Esophagus squamous epithelium (tissue), 5 donors: ENCODE measurements around the gene INTS4. TPM values are rescaled to one million over a fixed set of nuclear protein-coding genes. Genes with fewer than 3 reads are reported as not detected.
"Not testable (repeated sequence)": the region's sequence is repeated elsewhere in the genome, so short reads cannot be mapped to it uniquely, and the experiment has no call there.

ENCODE experiments used
- DNase-seq: peaks from one replicate; lab custom pipeline; 2025; lab: John Stamatoyannopoulos, UW
- H3K27ac ChIP-seq, 4 donors: fragments of 200-600 bp; sonication (generic); one replicate each; pipeline ENCODE4 v1.5.1; 2016 to 2019; ENCODE audit warnings: mild to moderate bottlenecking in 1 of 4
- H3K27me3 ChIP-seq, 4 donors: fragments of 200-600 bp; sonication (generic); 1 replicate in 3 of 4; 2 replicates in 1 of 4; pipeline versions ENCODE4 v1.5.1 to v1.6.0; 2017 to 2021; ENCODE audit warnings: antibody characterized with exemption in 1 of 4
- H3K36me3 ChIP-seq, 3 donors: fragments of 200-600 bp; sonication (generic); one replicate each; pipeline ENCODE4 v1.5.1; 2016 to 2019
- H3K4me1 ChIP-seq, 3 donors: fragments of 200-600 bp; sonication (generic); one replicate each; pipeline ENCODE4 v1.5.1; 2017 to 2019
- H3K4me3 ChIP-seq, 4 donors: fragments of 200-600 bp; sonication (generic); 1 replicate in 3 of 4; 2 replicates in 1 of 4; pipeline ENCODE4 v1.5.1; 2016 to 2019; ENCODE audit warnings: mild to moderate bottlenecking in 2 of 4, moderate library complexity in 1 of 4
- H3K9me3 ChIP-seq, 3 donors: fragments of 200-600 bp; sonication (generic); one replicate each; pipeline ENCODE4 v1.5.1; 2016 to 2019
- POLR2A ChIP-seq, 4 donors: fragments of 450-650 bp; IDR thresholded peaks; one replicate each; pipeline ENCODE4 v1.6.1; 2017; ENCODE audit warnings: antibody characterized with exemption in 4 of 4, mild to moderate bottlenecking in 4 of 4, moderate library complexity in 3 of 4
- WGBS, 2 donors: methylation state at CpG; one replicate each; pipeline ENCODE4 v1.1.5; 2018; 5-methylcytosine and 5-hydroxymethylcytosine counted together
- intact Hi-C: fragments of 100-400 bp; cut with DNase I; formaldehyde crosslinking; loops from one replicate; pipeline ENCODE4 v1.15.0; 2022
- total RNA-seq, 4 donors: library from RNA; depleted of rRNA; stranded (reverse); fragments of >200 nt; gene quantifications; one replicate each; pipeline ENCODE4 v1.1.0, GENCODE V29; 2016
- TF ChIP-seq, protein P1 (sequence below), 6 experiments: fragments of 450-650 bp in 4 of 6; fragments of 200-600 bp in 2 of 6; sonication (generic) in 2 of 6; IDR thresholded peaks; one replicate each; pipeline ENCODE4 v1.5.1; 2016 to 2019; ENCODE audit warnings: antibody characterized with exemption in 6 of 6, mild to moderate bottlenecking in 4 of 6, moderate library complexity in 4 of 6
- donor health status: DM: yes; HTN: yes; CAD: no.

Gene INTS4
- total RNA-seq, 4 donors from 2014 or later = 12.8 to 21.9 (median 17.9) TPM

DNA sequence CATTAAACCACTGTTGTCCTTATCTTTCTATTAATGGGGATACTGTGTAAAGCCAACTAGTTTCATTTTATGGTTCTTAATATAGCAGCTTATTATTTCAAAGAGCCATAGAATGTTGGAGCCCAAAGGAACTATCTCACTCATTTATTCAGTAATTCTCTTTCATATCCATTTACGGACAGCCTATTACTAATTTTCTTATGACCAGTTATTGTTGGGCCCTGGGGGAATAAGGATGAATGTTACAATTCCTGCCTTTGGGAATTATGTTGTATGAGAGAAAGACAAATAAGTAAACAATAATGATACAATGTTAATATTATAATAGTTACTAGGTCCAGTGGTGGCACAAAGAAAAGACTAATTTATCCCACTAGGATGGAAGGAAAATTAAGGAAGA lies 121.1 kb downstream of the INTS4 start:
- H3K4me3 ChIP-seq = no peak overlapping the region
- TF ChIP-seq POLR2A (IDR thresholded peaks at IDR 0.05) = no peak
- TF ChIP-seq, protein P1, sequence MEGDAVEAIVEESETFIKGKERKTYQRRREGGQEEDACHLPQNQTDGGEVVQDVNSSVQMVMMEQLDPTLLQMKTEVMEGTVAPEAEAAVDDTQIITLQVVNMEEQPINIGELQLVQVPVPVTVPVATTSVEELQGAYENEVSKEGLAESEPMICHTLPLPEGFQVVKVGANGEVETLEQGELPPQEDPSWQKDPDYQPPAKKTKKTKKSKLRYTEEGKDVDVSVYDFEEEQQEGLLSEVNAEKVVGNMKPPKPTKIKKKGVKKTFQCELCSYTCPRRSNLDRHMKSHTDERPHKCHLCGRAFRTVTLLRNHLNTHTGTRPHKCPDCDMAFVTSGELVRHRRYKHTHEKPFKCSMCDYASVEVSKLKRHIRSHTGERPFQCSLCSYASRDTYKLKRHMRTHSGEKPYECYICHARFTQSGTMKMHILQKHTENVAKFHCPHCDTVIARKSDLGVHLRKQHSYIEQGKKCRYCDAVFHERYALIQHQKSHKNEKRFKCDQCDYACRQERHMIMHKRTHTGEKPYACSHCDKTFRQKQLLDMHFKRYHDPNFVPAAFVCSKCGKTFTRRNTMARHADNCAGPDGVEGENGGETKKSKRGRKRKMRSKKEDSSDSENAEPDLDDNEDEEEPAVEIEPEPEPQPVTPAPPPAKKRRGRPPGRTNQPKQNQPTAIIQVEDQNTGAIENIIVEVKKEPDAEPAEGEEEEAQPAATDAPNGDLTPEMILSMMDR (IDR thresholded peaks at IDR 0.05) = no peak
- H3K27ac ChIP-seq = no peak overlapping the region
- 80 to 93% methylated on average over 1 of the region's 1 CpG for WGBS, 2 donors
- intact Hi-C loops = no loop called here
- no peaks in the 10 kb centered on the region for H3K9me3 ChIP-seq
- no peaks in the 10 kb centered on the region for H3K27me3 ChIP-seq
- H3K36me3 ChIP-seq = peaks cover 0 to 94% (median 0%) of the 10 kb centered on the region in 3 donors
- H3K4me1 ChIP-seq = peaks cover 0 to 5% (median 0%) of the 10 kb centered on the region in 3 donors
- DNase-seq = no peak

DNA sequence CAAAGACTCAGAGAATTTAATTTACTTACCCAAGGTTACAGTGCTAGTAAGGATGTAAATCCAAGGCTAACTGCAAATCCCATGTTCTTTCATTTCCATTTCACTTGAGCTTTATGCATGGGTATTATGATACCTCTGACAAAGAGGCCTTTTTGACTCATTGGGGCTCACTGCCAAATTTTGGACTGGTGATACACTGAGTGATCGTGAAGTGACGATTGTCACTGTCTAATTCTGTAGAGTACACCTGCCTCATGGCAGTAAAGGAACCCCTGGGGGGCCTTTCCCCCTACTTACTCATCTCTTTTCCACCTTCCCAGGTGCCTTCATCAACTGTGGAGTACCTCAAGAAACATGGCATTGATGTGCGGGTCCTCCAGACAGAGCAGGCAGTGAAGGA lies 122.6 kb downstream of the INTS4 start:
- no peaks in the 10 kb centered on the region for H3K4me1 ChIP-seq
- H3K4me3 ChIP-seq = no peak overlapping the region
- no peaks in the 10 kb centered on the region for H3K27me3 ChIP-seq
- intact Hi-C loops = no loop called here
- no peak for DNase-seq
- H3K9me3 ChIP-seq = no peaks in the 10 kb centered on the region
- WGBS, 2 donors = 80 to 95% methylated on average over 2 to 3 of the region's 3 CpGs
- H3K36me3 ChIP-seq = peaks cover 0 to 79% (median 0%) of the 10 kb centered on the region in 3 donors
- TF ChIP-seq, protein P1 (IDR thresholded peaks at IDR 0.05) = no peak
- H3K27ac ChIP-seq = no peak overlapping the region

DNA sequence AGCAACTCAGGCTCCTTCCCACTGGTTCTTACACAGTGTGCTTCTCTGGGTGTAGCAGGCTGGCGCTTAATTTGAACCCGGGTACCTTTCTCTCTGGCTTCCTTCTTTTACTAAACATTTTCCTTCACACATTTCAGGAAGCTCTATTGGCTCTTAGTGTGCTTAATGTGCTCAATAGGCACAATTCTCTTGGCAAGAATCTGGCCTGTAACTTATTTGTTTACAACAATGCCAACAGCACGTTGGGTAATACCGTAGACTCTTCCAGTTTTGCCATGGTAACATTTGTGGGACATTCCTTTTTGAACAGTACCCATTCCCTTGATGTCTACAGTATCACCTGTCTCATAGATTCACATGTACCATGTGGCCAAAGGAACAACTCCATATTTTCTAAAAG lies 125.7 kb downstream of the INTS4 start:
- no peaks in the 10 kb centered on the region for H3K9me3 ChIP-seq
- no peak overlapping the region for H3K27ac ChIP-seq
- peaks cover 0 to 58% (median 0%) of the 10 kb centered on the region in 3 donors for H3K36me3 ChIP-seq
- H3K27me3 ChIP-seq = no peaks in the 10 kb centered on the region
- TF ChIP-seq POLR2A (IDR thresholded peaks at IDR 0.05) = no peak
- TF ChIP-seq, protein P1 (IDR thresholded peaks at IDR 0.05) = no peak
- intact Hi-C loops = no loop called here
- H3K4me1 ChIP-seq = no peaks in the 10 kb centered on the region
- no peak for DNase-seq
- 88 to 97% methylated on average over 4 of the region's 4 CpGs for WGBS, 2 donors
- H3K4me3 ChIP-seq = no peak overlapping the region

DNA sequence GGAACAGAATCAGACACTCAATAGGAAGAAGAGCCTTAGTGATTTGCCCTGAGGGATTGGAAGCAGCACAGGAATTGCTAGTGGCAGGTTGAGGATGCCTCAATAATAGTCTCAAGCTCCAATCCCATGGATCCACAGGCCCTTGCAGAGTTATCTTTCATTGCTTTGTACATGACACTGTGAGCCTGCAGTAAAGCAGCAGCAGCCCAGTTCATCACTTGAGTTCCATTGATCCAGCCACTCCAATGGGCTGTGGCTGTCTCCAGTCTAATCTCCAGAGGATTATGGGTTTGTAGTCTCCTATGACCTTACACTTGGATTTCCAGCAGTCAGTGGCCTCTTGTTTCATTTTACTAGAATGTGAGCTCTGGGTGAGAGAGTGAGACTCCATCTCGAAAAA lies 128.1 kb downstream of the INTS4 start:
- no peaks in the 10 kb centered on the region for H3K9me3 ChIP-seq
- H3K27ac ChIP-seq = no peak overlapping the region
- WGBS, 2 donors = 83 to 100% methylated on average over 1 of the region's 1 CpG
- H3K4me1 ChIP-seq = no peaks in the 10 kb centered on the region
- DNase-seq = no peak
- intact Hi-C loops = no loop called here
- no peak overlapping the region for H3K4me3 ChIP-seq
- TF ChIP-seq POLR2A (IDR thresholded peaks at IDR 0.05) = no peak
- TF ChIP-seq, protein P1 (IDR thresholded peaks at IDR 0.05) = no peak
- H3K27me3 ChIP-seq = no peaks in the 10 kb centered on the region
- peaks cover 0 to 59% (median 0%) of the 10 kb centered on the region in 3 donors for H3K36me3 ChIP-seq

DNA sequence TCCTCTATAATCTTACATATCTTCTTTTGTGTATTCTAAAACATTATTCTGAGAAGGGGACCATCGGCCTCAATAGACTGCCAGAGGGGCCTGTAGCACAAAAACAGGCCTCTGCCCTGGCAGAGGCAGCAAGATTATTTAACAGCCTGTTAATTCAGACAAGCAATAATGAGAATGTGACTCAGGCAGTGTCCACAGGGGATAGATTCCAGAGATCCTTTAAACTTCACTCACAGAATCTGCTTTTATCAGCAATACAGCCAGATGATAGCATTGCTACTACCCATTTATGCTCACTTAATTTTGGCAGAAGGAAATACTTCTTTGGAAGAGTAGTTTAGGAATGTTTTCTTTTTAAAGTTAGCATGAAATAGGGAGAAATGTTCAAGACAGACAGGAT lies 128.7 kb downstream of the INTS4 start:
- 63 to 86% methylated on average over 1 of the region's 1 CpG for WGBS, 2 donors
- Histone ChIP-seq H3K4me3 (no peak overlapping the region), H3K4me1 (no peaks in the 10 kb centered on the region), H3K9me3 (no peaks in the 10 kb centered on the region), H3K36me3 (peaks cover 0 to 54% (median 0%) of the 10 kb centered on the region in 3 donors), H3K27me3 (no peaks in the 10 kb centered on the region), H3K27ac (no peak overlapping the region)
- DNase-seq = no peak
- intact Hi-C loops = no loop called here
- TF ChIP-seq POLR2A (IDR thresholded peaks at IDR 0.05) = no peak
- TF ChIP-seq, protein P1 (IDR thresholded peaks at IDR 0.05) = no peak

DNA sequence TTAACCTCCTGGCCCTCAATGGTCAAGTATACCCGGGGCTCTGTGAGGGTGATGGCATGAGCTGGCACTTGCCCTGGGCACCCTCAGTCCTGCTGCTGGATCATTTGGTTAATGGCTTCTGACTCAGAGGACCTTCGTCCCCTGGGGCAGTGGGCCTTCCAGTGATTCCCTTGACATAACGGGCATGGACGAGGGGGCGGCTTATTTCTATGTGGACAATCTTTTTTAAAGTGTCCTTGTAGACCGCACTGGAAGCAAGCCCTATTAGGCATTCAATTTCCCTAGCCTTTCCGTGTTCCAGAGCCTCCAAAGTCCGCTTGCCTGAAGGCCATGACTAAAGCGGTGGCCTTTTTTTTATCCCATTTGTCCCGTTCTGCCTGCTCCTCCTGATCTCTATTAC lies 133.0 kb downstream of the INTS4 start:
- H3K27me3 ChIP-seq, H3K9me3 ChIP-seq, H3K4me3 ChIP-seq, H3K4me1 ChIP-seq, H3K27ac ChIP-seq, DNase-seq, intact Hi-C loops: not testable (repeated sequence)
- peaks cover 0 to 52% (median 0%) of the 10 kb centered on the region in 3 donors for H3K36me3 ChIP-seq
- WGBS, 2 donors = 91% methylated on average over 10 of the region's 10 CpGs

DNA sequence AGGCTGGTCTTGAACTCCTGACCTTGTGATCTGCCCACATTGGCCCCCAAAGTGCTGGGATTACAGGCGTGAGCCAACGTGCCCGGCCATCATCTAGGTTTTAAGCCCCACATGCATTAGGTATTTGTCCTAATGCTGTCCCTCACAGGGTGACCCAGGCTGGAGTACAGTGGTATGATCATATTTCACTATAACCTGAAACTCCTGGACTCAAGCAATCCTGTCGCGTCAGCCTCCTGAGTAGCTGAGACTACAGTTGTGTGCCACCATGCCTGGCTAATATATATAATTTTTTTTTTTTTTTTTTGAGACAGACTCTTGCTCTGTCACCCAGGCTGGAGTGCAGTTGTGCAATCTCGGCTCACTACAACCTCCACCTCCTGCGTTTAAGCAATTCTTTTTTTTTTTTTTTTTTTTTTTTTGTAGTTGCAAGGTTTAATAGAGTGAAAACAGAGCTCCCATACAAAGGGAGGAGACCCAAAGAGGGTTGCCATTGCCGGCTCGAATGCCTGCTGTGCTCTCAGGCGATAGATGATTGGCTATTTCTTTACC lies 136.5 kb downstream of the INTS4 start:
- Histone ChIP-seq H3K9me3 (peaks cover 0 to 22% (median 14%) of the 10 kb centered on the region in 3 donors), H3K36me3 (peaks cover 0 to 71% (median 5%) of the 10 kb centered on the region in 3 donors)
- DNase-seq, H3K27ac ChIP-seq, H3K4me3 ChIP-seq, H3K4me1 ChIP-seq, intact Hi-C loops, H3K27me3 ChIP-seq: not testable (repeated sequence)
- 92% methylated on average over 10 of the region's 10 CpGs for WGBS, 2 donors
